ENCODE data around the gene UPF3A. TPM values are rescaled to one million over a fixed set of nuclear protein-coding genes. Genes with fewer than 3 reads are reported as not detected.

The UPF3A gene
- total and polyA plus RNA-seq, 2 experiments from 2014 or later, result 45.0 to 174 TPM

DNA sequence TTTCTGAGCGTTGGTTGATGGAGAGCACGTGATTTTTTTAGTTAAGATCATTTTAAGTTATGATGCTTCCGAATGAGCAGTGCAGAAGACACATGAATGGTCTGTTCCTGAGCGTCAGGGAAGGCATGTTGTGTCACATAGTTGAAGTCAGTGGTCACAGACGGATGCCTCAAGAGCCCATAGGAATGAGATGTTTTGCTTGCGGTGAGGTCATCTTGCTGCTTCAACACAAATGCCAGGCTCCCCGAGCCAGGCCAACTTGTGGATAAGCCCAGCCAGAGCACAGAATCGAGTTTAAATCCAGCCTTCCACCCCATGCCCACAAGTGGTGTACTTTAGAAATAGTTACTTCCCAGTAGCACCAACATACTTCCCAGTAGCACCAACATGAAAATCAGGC, 5.4 kb downstream of the UPF3A start:
- Mint-ChIP-seq H3K4me1 (peaks cover 9% of the 10 kb centered on the region), H3K27me3 (ENCODE audit: insufficient read depth, low read depth, poor library complexity) (peaks cover 14% of the 10 kb centered on the region), H3K9me3 (no peaks in the 10 kb centered on the region; the same call in 2 of the 3 replicates), H3K4me3 (no peak overlapping the region), H3K27ac (no peak overlapping the region), H3K36me3 (ENCODE audit: low read depth) (peaks cover 87% of the 10 kb centered on the region)
- H3K4me2 ChIP-seq, result no peak overlapping the region
- H3K79me2 ChIP-seq (replicated peaks; ENCODE audit: insufficient read depth), result peaks cover 59% of the 10 kb centered on the region
- no peak overlapping the region for H2AFZ ChIP-seq
- H3K4me1 ChIP-seq (ENCODE audit: insufficient read depth), result no peaks in the 10 kb centered on the region; the same call in 1 of the 2 replicates
- no peak overlapping the region for H3K27ac ChIP-seq (ENCODE audit: low read depth)
- H3F3A ChIP-seq (replicated peaks; ENCODE audit: low read depth), result peaks cover 11% of the 10 kb centered on the region; the same call in 1 of the 2 replicates
- DNase-seq (ENCODE audit: low spot score) (no peak), ATAC-seq (no peak)
- H3K4me3 ChIP-seq, result no peak overlapping the region
- peaks cover 21% of the 10 kb centered on the region for H3K36me3 ChIP-seq (ENCODE audit: insufficient read depth)
- peaks cover 21% of the 10 kb centered on the region for H4K20me1 ChIP-seq (replicated peaks; ENCODE audit: insufficient read depth)
- no peaks in the 10 kb centered on the region for H3K9me2 ChIP-seq (ENCODE audit: insufficient read depth)
- TF ChIP-seq, protein P1, sequence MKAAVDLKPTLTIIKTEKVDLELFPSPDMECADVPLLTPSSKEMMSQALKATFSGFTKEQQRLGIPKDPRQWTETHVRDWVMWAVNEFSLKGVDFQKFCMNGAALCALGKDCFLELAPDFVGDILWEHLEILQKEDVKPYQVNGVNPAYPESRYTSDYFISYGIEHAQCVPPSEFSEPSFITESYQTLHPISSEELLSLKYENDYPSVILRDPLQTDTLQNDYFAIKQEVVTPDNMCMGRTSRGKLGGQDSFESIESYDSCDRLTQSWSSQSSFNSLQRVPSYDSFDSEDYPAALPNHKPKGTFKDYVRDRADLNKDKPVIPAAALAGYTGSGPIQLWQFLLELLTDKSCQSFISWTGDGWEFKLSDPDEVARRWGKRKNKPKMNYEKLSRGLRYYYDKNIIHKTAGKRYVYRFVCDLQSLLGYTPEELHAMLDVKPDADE (IDR thresholded peaks at IDR 0.05), result no peak
- TF ChIP-seq EZH2 (IDR thresholded peaks at IDR 0.05; ENCODE audit: low read depth, unreplicated experiment) (no peak), STAT1 (IDR thresholded peaks at IDR 0.05; ENCODE audit: unreplicated experiment) (no peak)
- no peaks in the 10 kb centered on the region for H3K27me3 ChIP-seq (ENCODE audit: insufficient read depth)

DNA sequence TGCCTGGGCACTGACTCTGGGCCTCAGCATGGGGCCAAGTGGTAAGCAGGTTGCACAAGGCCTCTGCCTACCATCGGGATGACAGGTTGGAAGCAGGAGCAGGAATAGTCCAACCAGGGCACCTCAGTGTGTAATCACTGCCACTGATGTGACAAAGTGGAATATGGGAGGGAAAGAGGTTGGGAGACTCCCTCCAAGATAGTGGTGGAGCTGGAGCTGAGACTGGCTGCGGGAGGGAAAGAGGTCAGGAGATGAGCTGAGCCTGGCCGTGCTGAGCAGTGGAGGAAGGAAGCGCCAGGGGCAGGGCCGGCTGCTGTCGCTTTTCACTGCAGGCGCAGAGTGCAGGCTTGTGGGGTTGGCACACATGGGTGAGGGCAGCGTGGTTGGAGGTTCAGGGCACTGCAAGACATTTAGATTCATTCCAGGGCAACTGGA, 6.8 kb downstream of the UPF3A start:
- Histone ChIP-seq H3K27me3 (ENCODE audit: insufficient read depth) (no peaks in the 10 kb centered on the region), H2AFZ (no peak overlapping the region), H3K9me2 (ENCODE audit: insufficient read depth) (no peaks in the 10 kb centered on the region), H3K4me2 (no peak overlapping the region), H4K20me1 (replicated peaks; ENCODE audit: insufficient read depth) (peaks cover 21% of the 10 kb centered on the region), H3K4me3 (no peak overlapping the region), H3K79me2 (replicated peaks; ENCODE audit: insufficient read depth) (peaks cover 54% of the 10 kb centered on the region), H3F3A (replicated peaks; ENCODE audit: low read depth) (peaks cover 2% of the 10 kb centered on the region; the same call in 1 of the 2 replicates), H3K27ac (ENCODE audit: low read depth) (no peak overlapping the region), H3K4me1 (ENCODE audit: insufficient read depth) (no peaks in the 10 kb centered on the region; the same call in 1 of the 2 replicates), H3K36me3 (ENCODE audit: insufficient read depth) (peaks cover 22% of the 10 kb centered on the region)
- peak overlapping the region; percentile 76 for H3K27ac Mint-ChIP-seq
- no peak for ATAC-seq
- DNase-seq (ENCODE audit: low spot score), result no peak
- peaks cover 6% of the 10 kb centered on the region for H3K4me1 Mint-ChIP-seq
- H3K36me3 Mint-ChIP-seq (ENCODE audit: low read depth), result peaks cover 93% of the 10 kb centered on the region
- peaks cover 12% of the 10 kb centered on the region for H3K27me3 Mint-ChIP-seq (ENCODE audit: insufficient read depth, low read depth, poor library complexity)
- no peaks in the 10 kb centered on the region; the same call in 2 of the 3 replicates for H3K9me3 Mint-ChIP-seq
- no peak overlapping the region; the same call in 2 of the 3 replicates for H3K4me3 Mint-ChIP-seq
- TF ChIP-seq STAT1 (IDR thresholded peaks at IDR 0.05; ENCODE audit: unreplicated experiment) (no peak), NANOG (IDR thresholded peaks at IDR 0.05; ENCODE audit: borderline replicate concordance) (no peak), CREB1 (CRISPR knock-in tag; IDR thresholded peaks at IDR 0.05; ENCODE audit: low read depth) (no peak), ZNF114 (CRISPR knock-in tag; IDR thresholded peaks at IDR 0.05) (no peak), EZH2 (IDR thresholded peaks at IDR 0.05; ENCODE audit: low read depth, unreplicated experiment) (no peak)
- TF ChIP-seq, protein P1 (IDR thresholded peaks at IDR 0.05), result no peak
- TF ChIP-seq, protein P2, sequence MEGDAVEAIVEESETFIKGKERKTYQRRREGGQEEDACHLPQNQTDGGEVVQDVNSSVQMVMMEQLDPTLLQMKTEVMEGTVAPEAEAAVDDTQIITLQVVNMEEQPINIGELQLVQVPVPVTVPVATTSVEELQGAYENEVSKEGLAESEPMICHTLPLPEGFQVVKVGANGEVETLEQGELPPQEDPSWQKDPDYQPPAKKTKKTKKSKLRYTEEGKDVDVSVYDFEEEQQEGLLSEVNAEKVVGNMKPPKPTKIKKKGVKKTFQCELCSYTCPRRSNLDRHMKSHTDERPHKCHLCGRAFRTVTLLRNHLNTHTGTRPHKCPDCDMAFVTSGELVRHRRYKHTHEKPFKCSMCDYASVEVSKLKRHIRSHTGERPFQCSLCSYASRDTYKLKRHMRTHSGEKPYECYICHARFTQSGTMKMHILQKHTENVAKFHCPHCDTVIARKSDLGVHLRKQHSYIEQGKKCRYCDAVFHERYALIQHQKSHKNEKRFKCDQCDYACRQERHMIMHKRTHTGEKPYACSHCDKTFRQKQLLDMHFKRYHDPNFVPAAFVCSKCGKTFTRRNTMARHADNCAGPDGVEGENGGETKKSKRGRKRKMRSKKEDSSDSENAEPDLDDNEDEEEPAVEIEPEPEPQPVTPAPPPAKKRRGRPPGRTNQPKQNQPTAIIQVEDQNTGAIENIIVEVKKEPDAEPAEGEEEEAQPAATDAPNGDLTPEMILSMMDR (conservative IDR thresholded peaks at IDR 0.05; ENCODE audit: low read depth in 2 of 2), result no peak
- TF ChIP-seq, protein P3, sequence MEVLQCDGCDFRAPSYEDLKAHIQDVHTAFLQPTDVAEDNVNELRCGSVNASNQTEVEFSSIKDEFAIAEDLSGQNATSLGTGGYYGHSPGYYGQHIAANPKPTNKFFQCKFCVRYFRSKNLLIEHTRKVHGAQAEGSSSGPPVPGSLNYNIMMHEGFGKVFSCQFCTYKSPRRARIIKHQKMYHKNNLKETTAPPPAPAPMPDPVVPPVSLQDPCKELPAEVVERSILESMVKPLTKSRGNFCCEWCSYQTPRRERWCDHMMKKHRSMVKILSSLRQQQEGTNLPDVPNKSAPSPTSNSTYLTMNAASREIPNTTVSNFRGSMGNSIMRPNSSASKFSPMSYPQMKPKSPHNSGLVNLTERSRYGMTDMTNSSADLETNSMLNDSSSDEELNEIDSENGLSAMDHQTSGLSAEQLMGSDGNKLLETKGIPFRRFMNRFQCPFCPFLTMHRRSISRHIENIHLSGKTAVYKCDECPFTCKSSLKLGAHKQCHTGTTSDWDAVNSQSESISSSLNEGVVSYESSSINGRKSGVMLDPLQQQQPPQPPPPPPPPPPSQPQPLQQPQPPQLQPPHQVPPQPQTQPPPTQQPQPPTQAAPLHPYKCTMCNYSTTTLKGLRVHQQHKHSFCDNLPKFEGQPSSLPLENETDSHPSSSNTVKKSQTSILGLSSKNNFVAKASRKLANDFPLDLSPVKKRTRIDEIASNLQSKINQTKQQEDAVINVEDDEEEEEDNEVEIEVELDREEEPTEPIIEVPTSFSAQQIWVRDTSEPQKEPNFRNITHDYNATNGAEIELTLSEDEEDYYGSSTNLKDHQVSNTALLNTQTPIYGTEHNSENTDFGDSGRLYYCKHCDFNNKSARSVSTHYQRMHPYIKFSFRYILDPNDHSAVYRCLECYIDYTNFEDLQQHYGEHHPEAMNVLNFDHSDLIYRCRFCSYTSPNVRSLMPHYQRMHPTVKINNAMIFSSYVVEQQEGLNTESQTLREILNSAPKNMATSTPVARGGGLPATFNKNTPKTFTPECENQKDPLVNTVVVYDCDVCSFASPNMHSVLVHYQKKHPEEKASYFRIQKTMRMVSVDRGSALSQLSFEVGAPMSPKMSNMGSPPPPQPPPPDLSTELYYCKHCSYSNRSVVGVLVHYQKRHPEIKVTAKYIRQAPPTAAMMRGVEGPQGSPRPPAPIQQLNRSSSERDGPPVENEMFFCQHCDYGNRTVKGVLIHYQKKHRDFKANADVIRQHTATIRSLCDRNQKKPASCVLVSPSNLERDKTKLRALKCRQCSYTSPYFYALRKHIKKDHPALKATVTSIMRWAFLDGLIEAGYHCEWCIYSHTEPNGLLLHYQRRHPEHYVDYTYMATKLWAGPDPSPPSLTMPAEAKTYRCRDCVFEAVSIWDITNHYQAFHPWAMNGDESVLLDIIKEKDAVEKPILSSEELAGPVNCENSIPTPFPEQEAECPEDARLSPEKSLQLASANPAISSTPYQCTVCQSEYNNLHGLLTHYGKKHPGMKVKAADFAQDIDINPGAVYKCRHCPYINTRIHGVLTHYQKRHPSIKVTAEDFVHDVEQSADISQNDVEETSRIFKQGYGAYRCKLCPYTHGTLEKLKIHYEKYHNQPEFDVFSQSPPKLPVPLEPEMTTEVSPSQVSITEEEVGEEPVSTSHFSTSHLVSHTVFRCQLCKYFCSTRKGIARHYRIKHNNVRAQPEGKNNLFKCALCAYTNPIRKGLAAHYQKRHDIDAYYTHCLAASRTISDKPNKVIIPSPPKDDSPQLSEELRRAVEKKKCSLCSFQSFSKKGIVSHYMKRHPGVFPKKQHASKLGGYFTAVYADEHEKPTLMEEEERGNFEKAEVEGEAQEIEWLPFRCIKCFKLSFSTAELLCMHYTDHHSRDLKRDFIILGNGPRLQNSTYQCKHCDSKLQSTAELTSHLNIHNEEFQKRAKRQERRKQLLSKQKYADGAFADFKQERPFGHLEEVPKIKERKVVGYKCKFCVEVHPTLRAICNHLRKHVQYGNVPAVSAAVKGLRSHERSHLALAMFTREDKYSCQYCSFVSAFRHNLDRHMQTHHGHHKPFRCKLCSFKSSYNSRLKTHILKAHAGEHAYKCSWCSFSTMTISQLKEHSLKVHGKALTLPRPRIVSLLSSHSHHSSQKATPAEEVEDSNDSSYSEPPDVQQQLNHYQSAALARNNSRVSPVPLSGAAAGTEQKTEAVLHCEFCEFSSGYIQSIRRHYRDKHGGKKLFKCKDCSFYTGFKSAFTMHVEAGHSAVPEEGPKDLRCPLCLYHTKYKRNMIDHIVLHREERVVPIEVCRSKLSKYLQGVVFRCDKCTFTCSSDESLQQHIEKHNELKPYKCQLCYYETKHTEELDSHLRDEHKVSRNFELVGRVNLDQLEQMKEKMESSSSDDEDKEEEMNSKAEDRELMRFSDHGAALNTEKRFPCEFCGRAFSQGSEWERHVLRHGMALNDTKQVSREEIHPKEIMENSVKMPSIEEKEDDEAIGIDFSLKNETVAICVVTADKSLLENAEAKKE (CRISPR knock-in tag; IDR thresholded peaks at IDR 0.05), result no peak
